ENCODE data around the gene ZC2HC1B.
"Not testable (repeated sequence)": the region's sequence is repeated elsewhere in the genome, so short reads cannot be mapped to it uniquely, and the experiment has no call there.

Gene ZC2HC1B

GRCh38 chr6:143868808-143869207 lies 4.5 kb downstream of the ZC2HC1B start:
- not testable (repeated sequence) for DNase-seq (ENCODE audit: low read depth in 2 of 2, low spot score in 1 of 2)

- not testable (repeated sequence) for DNase-seq (ENCODE audit: low read depth in 2 of 2, low spot score in 1 of 2)
These were observed 7.0 kb downstream of the ZC2HC1B start for GRCh38 chr6:143871202-143871730.

- DNase-seq (ENCODE audit: low read depth in 2 of 2, low spot score in 1 of 2): no peak
These were observed 7.9 kb downstream of the ZC2HC1B start for GRCh38 chr6:143872201-143872600.

GRCh38 chr6:143873600-143873999 lies 9.3 kb downstream of the ZC2HC1B start:
- DNase-seq (ENCODE audit: low read depth in 2 of 2, low spot score in 1 of 2): not testable (repeated sequence)

- DNase-seq (ENCODE audit: low read depth in 2 of 2, low spot score in 1 of 2): not testable (repeated sequence)
These were observed 10.2 kb downstream of the ZC2HC1B start for GRCh38 chr6:143874503-143874902.

GRCh38 chr6:143877584-143878271 lies 13.5 kb downstream of the ZC2HC1B start:
- no peak for DNase-seq (ENCODE audit: low read depth in 2 of 2, low spot score in 1 of 2)

- no peak for DNase-seq (ENCODE audit: low read depth in 2 of 2, low spot score in 1 of 2)
These were observed 14.0 kb downstream of the ZC2HC1B start for GRCh38 chr6:143878272-143878760.

- no peak for DNase-seq (ENCODE audit: low read depth in 2 of 2, low spot score in 1 of 2)
These were observed 16.1 kb downstream of the ZC2HC1B start for GRCh38 chr6:143880412-143880811.

GRCh38 chr6:143882401-143882930 lies 18.2 kb downstream of the ZC2HC1B start:
- no peak for DNase-seq (ENCODE audit: low read depth in 2 of 2, low spot score in 1 of 2)

- no peak for DNase-seq (ENCODE audit: low read depth in 2 of 2, low spot score in 1 of 2)
These were observed 20.1 kb downstream of the ZC2HC1B start for GRCh38 chr6:143884216-143884900.

GRCh38 chr6:143885116-143885515 lies 20.8 kb downstream of the ZC2HC1B start:
- no peak for DNase-seq (ENCODE audit: low read depth in 2 of 2, low spot score in 1 of 2)

- DNase-seq (ENCODE audit: low read depth in 2 of 2, low spot score in 1 of 2): no peak
These were observed 30.4 kb downstream of the ZC2HC1B start for GRCh38 chr6:143894655-143895054.

GRCh38 chr6:143896126-143896860 lies 32.0 kb downstream of the ZC2HC1B start:
- DNase-seq (ENCODE audit: low read depth in 2 of 2, low spot score in 1 of 2): no peak

GRCh38 chr6:143900358-143900757 lies 36.1 kb downstream of the ZC2HC1B start:
- DNase-seq (ENCODE audit: low read depth in 2 of 2, low spot score in 1 of 2): no peak

GRCh38 chr6:143901885-143902750 lies 37.8 kb downstream of the ZC2HC1B start:
- no peak for DNase-seq (ENCODE audit: low read depth in 2 of 2, low spot score in 1 of 2)

GRCh38 chr6:143902827-143903226 lies 38.6 kb downstream of the ZC2HC1B start:
- no peak for DNase-seq (ENCODE audit: low read depth in 2 of 2, low spot score in 1 of 2)

GRCh38 chr6:143911028-143911427 lies 46.8 kb downstream of the ZC2HC1B start:
- no peak for DNase-seq (ENCODE audit: low read depth in 2 of 2, low spot score in 1 of 2)

GRCh38 chr6:143912671-143913070 lies 48.4 kb downstream of the ZC2HC1B start:
- no peak for DNase-seq (ENCODE audit: low read depth in 2 of 2, low spot score in 1 of 2)

- DNase-seq (ENCODE audit: low read depth in 2 of 2, low spot score in 1 of 2): not testable (repeated sequence)
These were observed 52.8 kb downstream of the ZC2HC1B start for GRCh38 chr6:143917026-143917425.

GRCh38 chr6:143928853-143929252 lies 64.6 kb downstream of the ZC2HC1B start:
- DNase-seq (ENCODE audit: low read depth in 2 of 2, low spot score in 1 of 2): no peak
